ENCODE results near the gene PLEKHA3. TPM values are rescaled to one million over a fixed set of nuclear protein-coding genes. Genes with fewer than 3 reads are reported as not detected.

The PLEKHA3 gene
- total and polyA plus RNA-seq, 2 of the 4 experiments (the other 2 are of a cell fraction), result 3.9 to 5.5 TPM

- intact Hi-C loops (cut with micrococcal nuclease), result no loop called here
- dilution Hi-C loops (cut with HindIII; ENCODE audit: low sequenced_read_pairs, unreplicated experiment), result no loop called here
Measured at GRCh38 chr2:178517496-178517895, 37.2 kb downstream of the PLEKHA3 start.

More at GRCh38 chr2:178517496-178517895, 37.2 kb downstream of the PLEKHA3 start:
- no peak overlapping the region for H3K4ac ChIP-seq (ENCODE audit: low read depth, low read length)
- BruUV-seq (replicated peaks), result no TSS peak
- H3K79me1 ChIP-seq (ENCODE audit: low read depth in 1 of 2, low read length in 2 of 2), result no peaks in the 10 kb centered on the region; a peak in 1 of 4 replicates
- H2BK15ac ChIP-seq (ENCODE audit: low read depth, low read length), result no peak overlapping the region
- no peak overlapping the region for H2AFZ ChIP-seq (replicated peaks; ENCODE audit: low read length, poor library complexity)
- H4K20me1 ChIP-seq (ENCODE audit: insufficient read depth, low read length), result no peaks in the 10 kb centered on the region
- no peaks in the 10 kb centered on the region for H3K9me3 ChIP-seq (ENCODE audit: control insufficient read depth, insufficient read depth, low read length)
- H4K8ac ChIP-seq (ENCODE audit: low read depth in 2 of 2, low read length in 2 of 2), result no peak overlapping the region
- no peak overlapping the region for H4K5ac ChIP-seq (ENCODE audit: low read depth, low read length)
- ChIA-PET CTCF (no interaction called here), POLR2A (ENCODE audit: unreplicated experiment) (no interaction called here)
- ATAC-seq (ENCODE audit: low read depth) (no peak), DNase-seq (no peak)
- no peak overlapping the region for H2AK5ac ChIP-seq (ENCODE audit: low read depth, low read length)
- H3K4me2 ChIP-seq (ENCODE audit: low read depth, low read length), result no peak overlapping the region
- no peaks in the 10 kb centered on the region for H3K27me3 ChIP-seq (ENCODE audit: control insufficient read depth, insufficient read depth, low read length)
- no peak overlapping the region for H3K4me3 ChIP-seq (ENCODE audit: insufficient read depth, low read depth, low read length)
- H3K9ac ChIP-seq (ENCODE audit: low read depth, low read length), result no peak overlapping the region
- no peak overlapping the region for H2BK120ac ChIP-seq (ENCODE audit: low read depth, low read length)
- 0 out of 2 replicates have a peak, but pooled peaks cover 6% of the 10 kb centered on the region for H3K9me1 ChIP-seq (ENCODE audit: insufficient read depth, low read length)
- in situ Hi-C loops (cut with MboI; ENCODE audit: low sequenced_read_pairs), result no loop called here
- no peak overlapping the region for H2AK9ac ChIP-seq (replicated peaks; ENCODE audit: low read depth, low read length, poor library complexity)
- no peak overlapping the region for H3K18ac ChIP-seq (ENCODE audit: low read depth, low read length)
- TF ChIP-seq FOS (IDR thresholded peaks at IDR 0.05; ENCODE audit: low read depth, low read length) (no peak), NFE2L2 (IDR thresholded peaks at IDR 0.05; ENCODE audit: low read depth, low read length) (no peak)
- H2BK5ac ChIP-seq (ENCODE audit: low read depth, low read length, poor library complexity, severe bottlenecking), result no peak overlapping the region
- peaks cover 2% of the 10 kb centered on the region; the same call in 1 of the 2 replicates for H3K4me1 ChIP-seq (ENCODE audit: control insufficient read depth, insufficient read depth, low read length)
- H3K14ac ChIP-seq (replicated peaks; ENCODE audit: low read depth, low read length), result no peak overlapping the region
- no peak overlapping the region for H3K27ac ChIP-seq (ENCODE audit: insufficient read depth, low read length)
- no CpG with 5 or more reads among the region's 1 CpG for WGBS, 2 experiments (ENCODE audit: extremely low coverage in 2 of 2, insufficient read length in 1 of 2)
- no peak overlapping the region for H3K56ac ChIP-seq (ENCODE audit: extremely low read depth, insufficient read depth, low read length)
- no peak overlapping the region for H3K23ac ChIP-seq (ENCODE audit: low read depth, low read length)
- no peak overlapping the region for H4K91ac ChIP-seq (ENCODE audit: insufficient read depth, low read depth, low read length)
- 0 out of 2 replicates have a peak, but pooled peaks cover 5% of the 10 kb centered on the region for H3K36me3 ChIP-seq (ENCODE audit: control insufficient read depth, insufficient read depth, low read length)
- H2BK20ac ChIP-seq (ENCODE audit: low read depth, low read length), result no peak overlapping the region
